Non-pigmented ciliary epithelial cell (primary cell): ENCODE measurements around the gene EIF4B.

Experiments used
- DNase-seq: peaks from one replicate; pipeline ENCODE4 v3.0.0-alpha.2; 2010; ENCODE audit warnings: low read depth

Gene EIF4B

GRCh38 chr12:53057816-53058500 lies 51.7 kb downstream of the EIF4B start:
- DNase-seq: no peak

GRCh38 chr12:53058674-53059433 lies 52.6 kb downstream of the EIF4B start:
- DNase-seq: no peak

- no peak for DNase-seq
Measured at GRCh38 chr12:53059434-53060063, 53.3 kb downstream of the EIF4B start.

- DNase-seq: no peak
Measured at GRCh38 chr12:53060064-53060720, 53.9 kb downstream of the EIF4B start.

- no peak for DNase-seq
Measured at GRCh38 chr12:53060721-53061276, 54.5 kb downstream of the EIF4B start.

GRCh38 chr12:53061404-53062010 lies 55.3 kb downstream of the EIF4B start:
- DNase-seq: no peak

GRCh38 chr12:53062011-53062961 lies 56.0 kb downstream of the EIF4B start:
- DNase-seq: no peak

- no peak for DNase-seq
Measured at GRCh38 chr12:53062977-53063707, 56.9 kb downstream of the EIF4B start.

GRCh38 chr12:53063708-53064612 lies 57.7 kb downstream of the EIF4B start:
- DNase-seq: no peak

- DNase-seq: no peak
Measured at GRCh38 chr12:53064613-53065436, 58.6 kb downstream of the EIF4B start.

- no peak for DNase-seq
Measured at GRCh38 chr12:53065470-53065869, 59.2 kb downstream of the EIF4B start.

- DNase-seq: no peak
Measured at GRCh38 chr12:53065975-53066931, 60.0 kb downstream of the EIF4B start.

- DNase-seq: no peak
Measured at GRCh38 chr12:53067074-53067992, 61.1 kb downstream of the EIF4B start.

GRCh38 chr12:53067993-53068770 lies 61.9 kb downstream of the EIF4B start:
- no peak for DNase-seq
